Astrocyte (in vitro differentiated cells and primary cell): Measurements from ENCODE around the gene TOP3A. TPM values are rescaled to one million over a fixed set of nuclear protein-coding genes. Genes with fewer than 3 reads are reported as not detected.
A peak's percentile ranks its signal among the peaks of the same experiment; 100 is the strongest.

Experiments
- DNase-seq: peaks from one replicate; pipeline ENCODE4 v3.0.0-alpha.2; 2010; ENCODE audit warnings: low read depth
- FAIRE-seq: peaks from 2 replicates; lab custom pipeline; 2011; peaks lifted over from hg19 to GRCh38; lab: Jason Lieb, UNC
- H2AFZ ChIP-seq: 2 replicates; pipeline ENCODE4 v1.6.0; 2012; ENCODE audit warnings: low read depth, low read length, inconsistent platforms
- H3K27ac ChIP-seq: 2 replicates; pipeline ENCODE4 v1.5.1; 2011; ENCODE audit warnings: low read depth, low read length, inconsistent platforms
- H3K27me3 ChIP-seq: 2 replicates; pipeline ENCODE4 v1.6.0; 2011; ENCODE audit warnings: low read length, inconsistent platforms; ENCODE audit not compliant: insufficient read depth
- H3K36me3 ChIP-seq: 2 replicates; pipeline ENCODE4 v1.5.1; 2011; ENCODE audit warnings: low read length, inconsistent platforms; ENCODE audit not compliant: insufficient read depth
- H3K4me1 ChIP-seq: 2 replicates; pipeline ENCODE4 v1.5.1; 2011; ENCODE audit warnings: low read length, inconsistent platforms; ENCODE audit not compliant: insufficient read depth
- H3K4me2 ChIP-seq: 2 replicates; pipeline ENCODE4 v1.6.0; 2012; ENCODE audit warnings: low read length, inconsistent platforms
- H3K4me3 ChIP-seq: 2 replicates; pipeline ENCODE4 v1.5.1; 2011; ENCODE audit warnings: low read depth, mild to moderate bottlenecking, low read length, inconsistent platforms; ENCODE audit not compliant: insufficient read depth
- H3K79me2 ChIP-seq: 2 replicates; pipeline ENCODE4 v1.6.0; 2012; ENCODE audit warnings: mild to moderate bottlenecking, low read length, inconsistent platforms; ENCODE audit not compliant: insufficient read depth
- H3K9ac ChIP-seq: 2 replicates; pipeline ENCODE4 v1.6.0; 2012; ENCODE audit warnings: mild to moderate bottlenecking, low read length, inconsistent platforms
- H3K9me3 ChIP-seq: 2 replicates; pipeline ENCODE4 v1.5.1; 2012; ENCODE audit warnings: low read depth, mild to moderate bottlenecking, low read length, inconsistent platforms; ENCODE audit not compliant: insufficient read depth
- H4K20me1 ChIP-seq: 2 replicates; pipeline ENCODE4 v1.6.0; 2012; ENCODE audit warnings: low read length, inconsistent platforms; ENCODE audit not compliant: insufficient read depth
- H3K27ac Mint-ChIP-seq: one replicate; pipeline ENCODE4 v1.8.0; 2021; ENCODE audit warnings: mild to moderate bottlenecking, mixed read lengths; ENCODE audit not compliant: unreplicated experiment
- H3K27me3 Mint-ChIP-seq: one replicate; pipeline ENCODE4 v1.8.0; 2021; ENCODE audit warnings: low read depth, mixed read lengths; ENCODE audit not compliant: unreplicated experiment
- H3K36me3 Mint-ChIP-seq: one replicate; pipeline ENCODE4 v1.8.0; 2021; ENCODE audit warnings: low read depth, mixed read lengths; ENCODE audit not compliant: unreplicated experiment
- H3K4me1 Mint-ChIP-seq: one replicate; pipeline ENCODE4 v1.8.0; 2021; ENCODE audit warnings: low read depth, mixed read lengths; ENCODE audit not compliant: unreplicated experiment
- H3K4me3 Mint-ChIP-seq: one replicate; pipeline ENCODE4 v1.8.0; 2021; ENCODE audit warnings: mild to moderate bottlenecking, moderate library complexity, mixed read lengths; ENCODE audit not compliant: unreplicated experiment
- H3K9me3 Mint-ChIP-seq: one replicate; pipeline ENCODE4 v1.8.0; 2021; ENCODE audit warnings: mild to moderate bottlenecking, mixed read lengths; ENCODE audit not compliant: unreplicated experiment
- CTCF ChIP-seq: IDR thresholded peaks from 2 replicates; pipeline ENCODE4 v1.5.1; 2011; ENCODE audit warnings: low read depth, mild to moderate bottlenecking, inconsistent platforms, low read length, moderate library complexity; ENCODE audit not compliant: insufficient read depth
- EZH2 ChIP-seq: IDR thresholded peaks from 2 replicates; pipeline ENCODE4 v1.6.1; 2012; ENCODE audit warnings: mild to moderate bottlenecking, low read length, inconsistent platforms; ENCODE audit not compliant: insufficient read depth
- total RNA-seq: library from RNA; stranded (reverse); gene quantifications from 2 replicates; pipeline ENCODE4 v1.2.1, GENCODE V29; 2021

TOP3A gene
- total RNA-seq, 1 donor from 2014 or later, result 31.0 TPM

GRCh38 chr17:18270046-18270931, 44.5 kb downstream of the TOP3A start:
- Mint-ChIP-seq H3K9me3 (no peaks in the 10 kb centered on the region), H3K27me3 (no peaks in the 10 kb centered on the region), H3K4me3 (no peak overlapping the region), H3K4me1 (peaks cover 10% of the 10 kb centered on the region), H3K36me3 (peaks cover 14% of the 10 kb centered on the region), H3K27ac (no peak overlapping the region)
- Histone ChIP-seq H3K36me3 (peaks cover 13% of the 10 kb centered on the region), H2AFZ (no peak overlapping the region), H3K4me2 (no peak overlapping the region), H4K20me1 (peaks cover 3% of the 10 kb centered on the region), H3K9me3 (no peaks in the 10 kb centered on the region), H3K27ac (no peak overlapping the region), H3K4me1 (peaks cover 6% of the 10 kb centered on the region), H3K4me3 (no peak overlapping the region), H3K27me3 (no peaks in the 10 kb centered on the region), H3K79me2 (no peaks in the 10 kb centered on the region), H3K9ac (no peak overlapping the region)
- FAIRE-seq (no peak), DNase-seq (no peak)
- TF ChIP-seq EZH2 (no peak), CTCF (no peak)

- H3K27me3 ChIP-seq, result no peaks in the 10 kb centered on the region
- H3K9ac ChIP-seq, result peak overlapping the region; percentile 32
- peaks cover 7% of the 10 kb centered on the region for H3K36me3 ChIP-seq
- FAIRE-seq (no peak), DNase-seq (peak; percentile 22)
- H4K20me1 ChIP-seq, result no peaks in the 10 kb centered on the region
- Mint-ChIP-seq H3K4me1 (peaks cover 10% of the 10 kb centered on the region), H3K27ac (peak overlapping the region; percentile 80), H3K9me3 (no peaks in the 10 kb centered on the region), H3K36me3 (peaks cover 13% of the 10 kb centered on the region), H3K4me3 (no peak overlapping the region), H3K27me3 (no peaks in the 10 kb centered on the region)
- H3K79me2 ChIP-seq, result no peaks in the 10 kb centered on the region
- no peak overlapping the region for H3K27ac ChIP-seq
- no peaks in the 10 kb centered on the region for H3K9me3 ChIP-seq
- TF ChIP-seq EZH2 (no peak), CTCF (no peak)
- no peak overlapping the region for H3K4me3 ChIP-seq
- peak overlapping the region; percentile 13 for H3K4me2 ChIP-seq
- H3K4me1 ChIP-seq, result peaks cover 6% of the 10 kb centered on the region
- no peak overlapping the region for H2AFZ ChIP-seq
Measured at GRCh38 chr17:18267927-18268711, 46.7 kb downstream of the TOP3A start.
